ENCODE data around the gene LIMS2. TPM values are rescaled to one million over a fixed set of nuclear protein-coding genes. Genes with fewer than 3 reads are reported as not detected.

The LIMS2 gene
- polyA plus RNA-seq, 1 donor (not counting 4 experiments of a cell fraction or from before 2014, with no cell fraction given): not detected

DNA sequence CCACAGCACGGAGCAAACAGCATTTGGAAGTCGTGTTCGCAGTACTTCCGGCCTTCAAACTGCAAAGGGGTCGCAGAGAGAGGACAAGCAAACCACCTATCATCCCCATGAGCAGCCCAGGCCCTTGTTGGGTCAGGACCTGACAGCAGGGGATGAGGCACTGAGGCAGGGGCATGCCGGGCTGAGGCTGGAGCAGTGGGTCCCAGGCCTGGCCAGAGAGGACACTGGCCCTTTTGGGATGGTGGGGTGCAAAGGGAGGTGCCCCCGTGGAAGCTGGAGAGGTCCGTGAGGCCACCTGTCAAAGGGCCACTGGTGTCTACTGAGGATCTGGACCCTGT, 20.5 kb downstream of the LIMS2 start:
- H3K9me1 ChIP-seq (ENCODE audit: control insufficient read depth, extremely low read depth, insufficient read depth, low read length): no peaks in the 10 kb centered on the region
- H3K4me2 ChIP-seq (ENCODE audit: control insufficient read depth, extremely low read depth, insufficient read depth, low read depth, low read length): no peak overlapping the region
- no peak overlapping the region for H2AFZ ChIP-seq (ENCODE audit: control insufficient read depth, low read length)
- H4K20me1 ChIP-seq (ENCODE audit: control insufficient read depth, extremely low read depth, insufficient read depth, low read length): no peaks in the 10 kb centered on the region
- H3K27ac ChIP-seq (ENCODE audit: control insufficient read depth, insufficient read depth, low read length): no peak overlapping the region
- no peaks in the 10 kb centered on the region for H3K27me3 ChIP-seq (ENCODE audit: control insufficient read depth, extremely low read depth, insufficient read depth, low read length)
- H3K9ac ChIP-seq (ENCODE audit: control insufficient read depth, extremely low read depth, insufficient read depth, low read length): no peak overlapping the region
- dilution Hi-C loops (cut with MboI; ENCODE audit: extremely low pct_ligation_motif_present, low sequenced_read_pairs): no loop called here
- peaks cover 2% of the 10 kb centered on the region for H3K4me1 ChIP-seq (ENCODE audit: control insufficient read depth, extremely low read depth, insufficient read depth, low read length)
- no peak for FAIRE-seq
- no peaks in the 10 kb centered on the region for H3K79me2 ChIP-seq (ENCODE audit: control insufficient read depth, insufficient read depth, low read length)
- H3K9me3 ChIP-seq (ENCODE audit: control insufficient read depth, low read depth, low read length): no peaks in the 10 kb centered on the region
- H3K36me3 ChIP-seq (ENCODE audit: control insufficient read depth in 2 of 2, extremely low read depth in 1 of 2, insufficient read depth in 2 of 2, low read length in 2 of 2): no peaks in the 10 kb centered on the region
- H3K4me3 ChIP-seq (ENCODE audit: control insufficient read depth in 2 of 3, extremely low read depth in 1 of 3, insufficient read depth in 2 of 3, low read depth in 1 of 3, low read length in 3 of 3): no peak overlapping the region
- TF ChIP-seq EZH2 (IDR thresholded peaks at IDR 0.05; ENCODE audit: low read length): no peak
- TF ChIP-seq, protein P1, sequence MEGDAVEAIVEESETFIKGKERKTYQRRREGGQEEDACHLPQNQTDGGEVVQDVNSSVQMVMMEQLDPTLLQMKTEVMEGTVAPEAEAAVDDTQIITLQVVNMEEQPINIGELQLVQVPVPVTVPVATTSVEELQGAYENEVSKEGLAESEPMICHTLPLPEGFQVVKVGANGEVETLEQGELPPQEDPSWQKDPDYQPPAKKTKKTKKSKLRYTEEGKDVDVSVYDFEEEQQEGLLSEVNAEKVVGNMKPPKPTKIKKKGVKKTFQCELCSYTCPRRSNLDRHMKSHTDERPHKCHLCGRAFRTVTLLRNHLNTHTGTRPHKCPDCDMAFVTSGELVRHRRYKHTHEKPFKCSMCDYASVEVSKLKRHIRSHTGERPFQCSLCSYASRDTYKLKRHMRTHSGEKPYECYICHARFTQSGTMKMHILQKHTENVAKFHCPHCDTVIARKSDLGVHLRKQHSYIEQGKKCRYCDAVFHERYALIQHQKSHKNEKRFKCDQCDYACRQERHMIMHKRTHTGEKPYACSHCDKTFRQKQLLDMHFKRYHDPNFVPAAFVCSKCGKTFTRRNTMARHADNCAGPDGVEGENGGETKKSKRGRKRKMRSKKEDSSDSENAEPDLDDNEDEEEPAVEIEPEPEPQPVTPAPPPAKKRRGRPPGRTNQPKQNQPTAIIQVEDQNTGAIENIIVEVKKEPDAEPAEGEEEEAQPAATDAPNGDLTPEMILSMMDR (optimal IDR thresholded peaks at IDR 0.05 in 1 of 3, IDR thresholded peaks at IDR 0.05 in 1 of 3, conservative IDR thresholded peaks at IDR 0.05 in 1 of 3; ENCODE audit: extremely low read depth in 1 of 3, insufficient read depth in 2 of 3, low read length in 3 of 3): no peak
- no peak for DNase-seq (ENCODE audit: low read depth, low spot score)

- H3K9ac ChIP-seq (ENCODE audit: control insufficient read depth, extremely low read depth, insufficient read depth, low read length): no peak overlapping the region
- H3K9me3 ChIP-seq (ENCODE audit: control insufficient read depth, low read depth, low read length): no peaks in the 10 kb centered on the region
- H3K27me3 ChIP-seq (ENCODE audit: control insufficient read depth, extremely low read depth, insufficient read depth, low read length): no peaks in the 10 kb centered on the region
- H2AFZ ChIP-seq (ENCODE audit: control insufficient read depth, low read length): no peak overlapping the region
- no peaks in the 10 kb centered on the region for H3K4me1 ChIP-seq (ENCODE audit: control insufficient read depth, extremely low read depth, insufficient read depth, low read length)
- H3K9me1 ChIP-seq (ENCODE audit: control insufficient read depth, extremely low read depth, insufficient read depth, low read length): no peaks in the 10 kb centered on the region
- dilution Hi-C loops (cut with MboI; ENCODE audit: extremely low pct_ligation_motif_present, low sequenced_read_pairs): no loop called here
- TF ChIP-seq, protein P1 (optimal IDR thresholded peaks at IDR 0.05 in 1 of 3, IDR thresholded peaks at IDR 0.05 in 1 of 3, conservative IDR thresholded peaks at IDR 0.05 in 1 of 3; ENCODE audit: extremely low read depth in 1 of 3, insufficient read depth in 2 of 3, low read length in 3 of 3): no peak
- no peak for TF ChIP-seq EZH2 (IDR thresholded peaks at IDR 0.05; ENCODE audit: low read length)
- H3K36me3 ChIP-seq (ENCODE audit: control insufficient read depth in 2 of 2, extremely low read depth in 1 of 2, insufficient read depth in 2 of 2, low read length in 2 of 2): no peaks in the 10 kb centered on the region
- no peak overlapping the region for H3K27ac ChIP-seq (ENCODE audit: control insufficient read depth, insufficient read depth, low read length)
- FAIRE-seq (no peak), DNase-seq (ENCODE audit: low read depth, low spot score) (no peak)
- H4K20me1 ChIP-seq (ENCODE audit: control insufficient read depth, extremely low read depth, insufficient read depth, low read length): no peaks in the 10 kb centered on the region
- H3K4me2 ChIP-seq (ENCODE audit: control insufficient read depth, extremely low read depth, insufficient read depth, low read depth, low read length): no peak overlapping the region
- no peaks in the 10 kb centered on the region for H3K79me2 ChIP-seq (ENCODE audit: control insufficient read depth, insufficient read depth, low read length)
- no peak overlapping the region for H3K4me3 ChIP-seq (ENCODE audit: control insufficient read depth in 2 of 3, extremely low read depth in 1 of 3, insufficient read depth in 2 of 3, low read depth in 1 of 3, low read length in 3 of 3)
Observed at GRCh38 chr2:127654084-127654837, 21.1 kb downstream of the LIMS2 start.
